GM19240 (cell line): Measurements from ENCODE around the gene MACROH2A1.

ENCODE experiments used
- DNase-seq: peaks from one replicate; pipeline ENCODE4 v3.0.0; 2011; ENCODE audit warnings: low spot score; ENCODE audit not compliant: insufficient read length

MACROH2A1 gene

GRCh38 chr5:135398160-135398854, 724 bp downstream of the MACROH2A1 start:
- no peak for DNase-seq

GRCh38 chr5:135397084-135397483, 1.9 kb downstream of the MACROH2A1 start:
- DNase-seq: no peak

DNA sequence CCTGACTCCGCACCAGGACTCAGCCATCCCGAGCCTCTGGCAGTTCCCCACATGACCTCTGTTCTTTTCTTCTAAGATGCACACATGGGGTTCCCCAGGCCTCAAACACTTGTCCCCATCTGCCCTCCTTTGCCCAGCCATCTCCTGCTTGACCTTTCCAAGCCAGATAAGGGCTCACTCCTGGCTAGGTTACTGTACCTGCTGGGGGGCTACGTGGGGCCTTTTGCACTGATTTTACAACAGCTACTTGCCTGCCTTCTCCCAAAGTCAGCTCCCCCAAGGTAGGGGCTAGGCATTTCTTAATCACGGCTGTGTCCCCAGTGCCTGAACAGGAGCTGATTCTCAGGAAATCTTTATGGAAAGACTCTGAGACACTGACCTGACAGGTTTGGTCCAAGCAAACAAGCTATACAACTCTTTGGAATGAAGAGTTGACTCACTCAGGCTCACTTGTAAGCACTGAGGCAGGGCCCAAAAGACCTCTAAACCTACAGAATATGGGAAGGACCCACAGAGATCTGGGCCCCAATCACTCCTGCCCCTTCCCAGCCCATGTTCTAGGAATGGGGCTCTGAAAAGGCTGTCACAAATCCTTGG, 2.5 kb downstream of the MACROH2A1 start:
- DNase-seq: no peak

DNA sequence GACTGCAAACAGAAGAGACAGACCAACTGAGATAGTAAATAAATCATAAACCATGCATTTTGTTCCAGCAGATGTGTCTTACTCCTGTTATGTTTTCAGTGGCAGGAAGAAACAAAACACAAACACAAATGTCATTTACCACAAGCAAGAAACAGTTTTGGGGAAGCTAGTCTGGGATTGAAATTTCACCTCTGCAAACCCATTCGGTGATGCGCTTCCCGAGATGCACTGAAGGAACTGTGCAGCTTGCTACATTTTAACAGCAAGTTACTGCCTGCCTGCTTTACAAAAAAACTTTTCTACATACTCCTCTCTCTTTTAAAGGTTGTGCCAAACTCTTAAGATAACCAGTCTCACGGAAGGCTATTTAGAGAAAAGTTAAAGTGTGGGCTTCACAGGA, 3.2 kb downstream of the MACROH2A1 start:
- no peak for DNase-seq

DNA sequence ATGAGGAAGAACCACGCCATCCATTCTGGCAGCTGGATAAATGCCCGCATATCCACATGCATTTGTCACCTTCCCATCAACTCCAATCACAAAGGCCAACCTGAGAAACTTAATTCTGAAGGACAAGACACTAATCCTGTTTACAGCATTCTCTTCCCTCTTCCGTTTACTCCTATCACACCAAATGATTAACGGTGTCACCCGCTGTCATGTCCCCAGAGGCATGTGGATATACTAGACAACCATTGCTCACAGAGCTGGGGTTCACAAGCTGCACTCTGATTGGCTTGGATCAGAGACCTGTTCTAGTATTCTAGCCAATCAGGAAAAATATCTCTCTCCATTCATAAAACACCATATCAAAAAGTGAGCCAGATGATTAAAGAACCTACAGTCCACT, 3.6 kb downstream of the MACROH2A1 start:
- no peak for DNase-seq

GRCh38 chr5:135394095-135394494, 4.9 kb downstream of the MACROH2A1 start:
- DNase-seq: no peak

GRCh38 chr5:135393691-135394090, 5.3 kb downstream of the MACROH2A1 start:
- no peak for DNase-seq

- no peak for DNase-seq
These were observed 5.8 kb downstream of the MACROH2A1 start for GRCh38 chr5:135393229-135393628.

DNA sequence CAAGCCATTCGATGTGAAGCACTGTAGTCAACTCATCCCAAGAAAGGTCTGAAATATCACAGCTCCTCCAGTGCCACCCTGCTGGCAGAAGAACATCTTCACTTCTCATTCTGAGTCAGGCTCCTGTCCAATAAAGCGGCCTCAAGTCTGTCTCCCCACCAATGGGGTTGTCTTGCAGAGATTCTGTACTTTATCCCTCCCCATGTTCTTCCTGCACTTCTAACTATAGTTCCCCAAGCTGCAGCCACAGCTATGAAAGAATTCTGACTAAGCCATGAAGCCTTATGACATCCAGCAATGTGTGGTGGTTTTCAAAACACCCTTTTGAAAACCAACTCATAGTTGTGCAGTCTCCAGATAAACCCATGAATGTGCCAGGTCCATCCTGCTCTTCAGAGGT, 6.8 kb downstream of the MACROH2A1 start:
- DNase-seq: no peak

- no peak for DNase-seq
These were observed 7.2 kb downstream of the MACROH2A1 start for GRCh38 chr5:135391869-135392255.

DNA sequence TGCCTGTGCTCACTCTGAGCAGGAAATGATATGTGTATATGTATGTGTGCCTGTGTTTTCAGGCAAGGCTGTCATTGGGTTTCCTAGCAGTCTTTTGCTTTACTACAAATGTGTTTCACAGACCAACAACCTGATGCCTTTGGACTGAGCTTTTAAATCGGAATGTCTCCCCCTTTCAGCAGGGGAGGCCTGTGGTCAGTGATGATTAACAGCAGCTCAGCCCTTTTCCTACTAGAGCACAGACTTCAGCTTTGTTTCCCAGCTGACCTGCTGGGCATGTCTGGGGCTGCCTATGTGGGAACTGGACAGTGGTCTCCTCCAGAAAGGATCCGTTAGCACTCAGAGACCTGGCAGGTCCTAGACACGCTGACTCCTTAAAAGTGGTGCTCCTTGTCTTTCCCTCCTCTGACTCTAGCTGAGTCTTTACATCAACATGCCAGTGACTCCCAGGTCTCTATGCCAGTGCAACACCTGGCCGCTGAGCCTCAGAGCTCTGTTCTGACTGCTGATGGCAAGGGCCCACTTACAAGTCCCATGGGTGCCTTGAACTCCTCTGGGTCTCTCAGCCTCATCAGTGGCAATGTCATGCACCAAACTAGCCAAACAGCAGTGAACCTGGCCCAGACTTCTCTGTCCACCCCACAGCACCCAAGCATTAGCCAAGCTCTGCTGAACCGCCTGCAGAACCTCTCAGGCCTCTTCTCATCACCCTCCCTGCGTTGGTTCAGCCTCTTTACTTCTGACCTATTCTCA, 7.7 kb downstream of the MACROH2A1 start:
- DNase-seq: no peak

DNA sequence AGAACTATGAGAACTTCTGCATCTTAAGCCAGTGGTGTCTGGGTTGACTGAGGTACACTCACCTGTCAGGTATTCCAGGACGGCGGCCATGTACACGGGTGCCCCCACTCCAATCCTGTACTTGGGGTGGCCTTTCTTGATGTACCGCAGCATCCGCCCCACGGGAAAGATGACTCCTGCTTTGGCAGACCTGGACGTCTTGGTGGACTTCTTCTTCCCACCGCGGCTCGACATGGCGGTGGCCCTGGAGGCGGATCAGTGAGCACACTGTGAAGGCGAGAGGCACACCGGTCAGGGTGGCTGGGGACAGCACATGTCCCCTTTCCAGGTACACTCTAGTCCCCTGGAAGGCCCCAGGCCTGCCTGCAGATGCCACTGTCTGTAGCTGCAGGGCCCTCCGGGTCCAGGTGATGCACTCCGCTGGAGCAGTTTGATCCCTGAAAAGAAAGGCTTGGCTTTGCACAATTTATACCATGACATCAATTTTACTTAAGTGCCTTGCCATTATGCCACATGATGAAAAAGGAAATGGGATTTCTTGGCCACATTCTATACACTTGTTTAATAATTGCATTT, 10.1 kb downstream of the MACROH2A1 start:
- no peak for DNase-seq

DNA sequence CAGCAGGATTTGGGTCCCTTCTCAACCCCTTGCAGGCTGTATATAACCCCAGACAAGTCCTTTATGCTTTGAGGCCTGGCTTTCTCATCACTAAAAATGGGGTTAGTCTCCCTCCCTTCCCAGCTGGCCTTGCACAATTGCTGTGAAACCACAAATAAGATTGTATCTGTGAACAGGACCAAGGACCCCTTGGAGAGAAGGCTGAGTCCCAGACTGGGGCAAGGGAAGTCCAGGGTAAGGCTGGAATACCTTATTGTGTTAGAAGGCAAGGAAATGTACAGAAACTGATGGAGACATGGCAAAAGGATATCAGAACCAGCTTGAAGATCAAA, 11.4 kb downstream of the MACROH2A1 start:
- no peak for DNase-seq

DNA sequence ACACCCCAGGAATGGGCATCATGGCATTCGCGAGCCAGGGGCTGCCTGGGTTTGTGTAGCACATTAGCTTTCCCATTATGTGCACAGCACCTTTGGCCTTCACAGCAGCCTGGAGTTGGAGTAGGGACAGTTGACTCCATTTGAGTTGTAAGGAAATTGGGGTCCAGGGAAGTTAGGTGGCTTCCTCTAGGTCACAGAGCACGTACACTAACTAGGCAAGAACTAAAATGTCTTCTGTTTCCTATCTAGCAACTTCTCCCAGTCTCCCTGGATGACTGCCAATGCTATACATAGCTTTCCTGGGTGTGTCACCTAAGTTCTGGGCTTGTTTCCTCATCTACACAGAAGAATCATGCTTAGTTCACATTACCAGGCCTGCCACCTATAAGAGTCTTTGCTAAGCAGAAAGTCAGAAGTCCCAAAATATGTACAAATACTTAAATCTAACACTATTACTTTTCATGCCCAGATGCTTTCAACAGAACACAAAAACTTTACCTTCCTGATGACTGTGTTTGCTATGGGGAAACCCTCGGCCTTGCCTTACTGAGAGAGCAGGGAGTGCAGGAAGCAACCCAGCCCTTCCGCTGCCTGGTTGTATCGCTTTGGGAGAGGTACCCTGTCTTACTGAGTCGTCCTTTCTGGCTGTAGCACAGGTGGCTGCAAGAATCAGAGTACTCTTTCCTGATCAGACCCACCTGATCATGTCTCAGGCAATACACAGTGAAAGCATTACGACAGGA, 12.0 kb downstream of the MACROH2A1 start:
- no peak for DNase-seq

- DNase-seq: no peak
These were observed 12.9 kb downstream of the MACROH2A1 start for GRCh38 chr5:135386096-135386495.

DNA sequence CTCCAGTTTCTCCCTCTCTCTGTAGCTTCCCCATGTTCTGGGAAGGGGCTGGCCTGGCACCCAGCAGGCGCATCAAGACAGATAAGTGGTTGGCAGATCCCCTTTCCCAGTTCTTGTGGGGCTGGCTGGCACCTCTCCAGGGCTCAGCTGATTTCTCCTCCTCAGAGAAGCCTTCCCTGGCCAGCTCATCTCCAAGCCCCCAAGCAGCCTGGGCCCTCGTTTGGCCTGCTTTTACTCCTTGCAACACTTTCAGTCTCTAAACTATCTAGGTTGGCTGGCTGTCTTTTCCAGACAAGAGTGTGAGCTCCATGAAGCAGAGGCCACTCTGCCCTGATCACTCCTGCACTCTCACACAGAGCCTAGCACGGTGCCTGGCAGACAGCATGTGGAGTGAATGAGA, 13.5 kb downstream of the MACROH2A1 start:
- DNase-seq: no peak

DNA sequence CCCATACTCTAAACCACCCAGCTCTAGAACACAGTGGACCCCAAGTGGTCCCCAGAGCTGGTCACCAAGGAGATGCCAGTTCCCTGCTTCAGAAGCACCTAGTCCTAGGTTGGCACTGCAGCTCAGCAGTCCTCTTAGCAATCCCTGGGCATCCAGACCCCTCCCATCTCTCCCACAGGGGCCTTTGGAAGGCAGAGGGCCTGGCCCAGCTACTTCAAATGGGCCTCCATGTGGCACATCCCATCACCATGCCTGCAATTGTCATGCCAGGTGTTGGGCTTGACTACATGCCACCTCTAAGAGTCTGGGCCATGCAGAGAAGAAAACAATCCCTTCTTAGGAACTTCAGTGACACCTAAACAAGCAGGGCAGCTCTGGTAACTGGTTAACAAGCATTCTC, 14.1 kb downstream of the MACROH2A1 start:
- no peak for DNase-seq

- DNase-seq: no peak
These were observed 15.1 kb downstream of the MACROH2A1 start for GRCh38 chr5:135383803-135384495.

DNA sequence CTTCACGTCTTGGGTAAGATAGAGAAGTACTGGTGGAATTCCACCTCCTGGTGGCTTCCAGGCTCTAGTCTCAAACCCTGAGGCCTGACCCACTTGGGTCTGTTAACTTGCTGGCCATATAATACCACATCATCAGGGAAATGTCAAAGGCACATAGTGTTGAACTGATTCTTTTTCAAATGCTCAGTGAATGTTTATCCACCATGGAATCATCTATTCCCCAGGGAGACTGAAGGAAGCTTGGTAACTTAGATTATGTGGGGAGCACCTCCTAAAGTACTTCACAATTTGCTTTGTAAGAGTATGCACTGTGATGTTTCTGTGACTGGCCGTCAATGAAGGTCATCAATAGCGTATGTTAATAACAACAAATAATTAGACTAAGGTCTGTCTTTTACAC, 16.1 kb downstream of the MACROH2A1 start:
- no peak for DNase-seq

DNA sequence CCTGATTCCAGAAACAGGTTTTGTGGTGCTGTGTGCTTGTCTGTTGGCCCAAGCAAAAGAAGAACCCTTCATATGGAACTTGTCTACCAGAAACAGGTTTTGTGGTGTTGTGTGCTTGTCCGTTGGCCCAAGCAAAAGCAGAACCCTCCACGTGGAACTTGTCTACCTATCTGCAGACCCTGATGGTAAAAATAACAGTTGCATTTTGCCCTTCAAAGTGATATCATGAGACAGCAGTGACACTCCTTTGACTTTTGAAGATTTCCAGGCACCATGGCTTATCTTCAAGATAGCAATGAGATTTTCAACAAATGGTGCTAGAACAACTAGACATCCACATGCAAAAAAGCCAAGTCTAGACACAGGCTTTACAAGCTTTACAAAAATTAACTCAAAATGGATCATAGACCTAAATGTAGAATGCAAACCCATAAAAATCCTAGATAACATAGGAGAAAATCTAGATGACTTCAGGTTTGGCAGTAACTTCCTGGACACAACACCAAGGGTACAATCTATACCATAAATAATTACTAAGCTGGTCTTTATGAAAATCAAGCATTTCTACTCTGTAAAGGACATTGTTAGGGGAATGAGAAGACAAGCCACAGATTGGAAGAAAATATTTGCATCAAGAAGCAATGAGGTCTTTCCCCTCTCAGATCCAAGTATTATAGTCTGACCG, 16.8 kb downstream of the MACROH2A1 start:
- no peak for DNase-seq
